GM19372 (cell line): Measurements from ENCODE around the gene CDK5R2.
A peak's percentile ranks its signal among the peaks of the same experiment; 100 is the strongest.

Source experiments
- ATAC-seq: cut with Tn5 transposase; IDR thresholded peaks from one replicate; pipeline ENCODE4 v1.9.1; 2021; ENCODE audit warnings: mild to moderate bottlenecking, low read depth, moderate library complexity; ENCODE audit not compliant: unreplicated experiment

CDK5R2 gene

DNA sequence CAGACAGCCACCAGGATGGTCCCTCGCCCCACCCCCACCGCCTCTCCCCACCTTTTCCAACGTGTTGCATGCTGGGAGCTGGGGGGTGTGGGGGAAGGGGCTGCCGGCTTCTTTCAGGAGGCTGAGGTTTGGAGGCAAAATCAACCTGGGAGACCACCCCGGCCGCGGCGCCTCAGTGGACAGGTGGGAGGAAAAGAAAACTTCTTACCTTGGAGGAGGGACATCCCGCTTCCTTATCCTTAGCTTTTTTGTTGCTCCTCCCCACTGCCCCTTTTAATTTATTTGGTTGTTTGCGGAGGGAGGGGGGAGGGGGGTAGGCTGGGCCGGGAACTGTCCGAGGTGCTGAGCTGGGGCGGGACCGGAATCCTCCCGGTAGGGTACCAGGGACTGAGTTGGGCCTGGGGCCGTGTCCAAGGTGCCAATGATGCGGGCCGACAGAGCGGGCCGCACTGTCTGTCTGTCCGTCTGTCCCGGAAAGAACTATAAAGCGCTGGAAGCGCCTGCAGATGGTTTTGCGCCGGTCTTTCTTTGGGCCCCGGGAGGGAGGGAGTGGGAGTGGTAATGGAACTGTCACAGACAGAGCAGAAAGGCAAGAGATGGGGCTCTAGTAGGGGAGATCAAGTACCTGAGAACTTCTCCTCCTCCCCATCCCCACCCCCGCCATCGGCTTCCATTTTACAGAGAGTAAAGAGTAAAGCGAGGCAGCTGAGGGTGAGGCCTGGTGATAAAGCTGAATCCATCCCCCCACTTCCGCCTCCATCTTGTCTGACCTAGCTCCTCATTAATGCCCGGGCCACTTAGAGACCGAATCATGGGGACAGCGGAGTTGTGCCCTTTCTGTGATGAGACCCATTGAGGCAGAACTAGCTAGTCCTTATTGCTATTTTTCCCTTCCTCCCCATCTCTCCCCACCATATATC, 2.4 kb downstream of the CDK5R2 start:
- no peak for ATAC-seq

DNA sequence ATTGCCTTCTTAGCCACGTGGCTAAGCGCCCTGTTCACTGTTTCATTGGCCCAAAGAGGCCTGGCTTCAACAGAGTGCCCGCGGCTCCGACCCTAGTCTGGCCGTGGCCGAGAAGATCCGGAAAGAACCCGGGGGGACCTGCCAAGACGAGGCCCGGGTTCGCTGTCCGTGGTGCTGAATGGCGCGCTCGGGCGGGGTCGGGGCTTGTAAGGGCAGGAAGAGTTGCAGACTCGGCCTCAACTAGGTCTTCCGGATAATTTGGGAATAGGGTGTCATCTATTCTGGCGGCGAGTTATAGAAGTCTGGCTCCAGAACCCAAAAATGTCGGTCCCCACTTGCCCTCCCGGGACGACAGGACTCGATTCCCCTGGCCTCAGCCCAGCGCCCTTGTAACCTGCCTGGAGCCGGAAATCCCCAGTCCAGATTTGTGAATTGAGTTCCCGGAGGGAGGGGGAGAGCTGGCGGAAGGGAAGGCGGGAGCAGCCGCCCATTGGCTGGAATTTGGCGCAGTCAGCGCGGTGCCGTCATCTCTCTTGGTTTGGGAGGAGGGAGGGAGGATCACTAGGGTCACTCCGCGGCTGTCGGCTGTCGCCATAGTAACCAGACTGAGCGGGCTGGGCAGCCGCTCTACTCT, 3.5 kb downstream of the CDK5R2 start:
- no peak for ATAC-seq

DNA sequence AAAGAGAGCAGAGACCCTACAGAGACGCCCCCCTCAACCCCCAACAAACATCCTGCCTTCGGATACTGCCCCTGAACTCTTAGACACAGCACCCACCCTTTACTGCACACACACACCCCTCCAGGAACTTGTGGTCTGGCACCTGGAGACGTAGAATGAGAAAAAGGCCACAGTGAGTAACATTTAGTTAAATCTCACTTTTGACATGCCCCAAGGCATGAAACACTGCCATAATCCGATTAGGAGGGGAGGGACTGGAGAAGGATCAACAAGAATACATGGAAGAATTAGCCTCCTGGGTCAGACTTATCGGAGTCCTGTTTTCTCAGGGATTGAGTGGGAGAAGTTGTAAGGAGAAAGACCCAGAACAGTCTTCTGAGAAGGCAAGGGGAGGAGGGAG, 4.1 kb downstream of the CDK5R2 start:
- no peak for ATAC-seq

DNA sequence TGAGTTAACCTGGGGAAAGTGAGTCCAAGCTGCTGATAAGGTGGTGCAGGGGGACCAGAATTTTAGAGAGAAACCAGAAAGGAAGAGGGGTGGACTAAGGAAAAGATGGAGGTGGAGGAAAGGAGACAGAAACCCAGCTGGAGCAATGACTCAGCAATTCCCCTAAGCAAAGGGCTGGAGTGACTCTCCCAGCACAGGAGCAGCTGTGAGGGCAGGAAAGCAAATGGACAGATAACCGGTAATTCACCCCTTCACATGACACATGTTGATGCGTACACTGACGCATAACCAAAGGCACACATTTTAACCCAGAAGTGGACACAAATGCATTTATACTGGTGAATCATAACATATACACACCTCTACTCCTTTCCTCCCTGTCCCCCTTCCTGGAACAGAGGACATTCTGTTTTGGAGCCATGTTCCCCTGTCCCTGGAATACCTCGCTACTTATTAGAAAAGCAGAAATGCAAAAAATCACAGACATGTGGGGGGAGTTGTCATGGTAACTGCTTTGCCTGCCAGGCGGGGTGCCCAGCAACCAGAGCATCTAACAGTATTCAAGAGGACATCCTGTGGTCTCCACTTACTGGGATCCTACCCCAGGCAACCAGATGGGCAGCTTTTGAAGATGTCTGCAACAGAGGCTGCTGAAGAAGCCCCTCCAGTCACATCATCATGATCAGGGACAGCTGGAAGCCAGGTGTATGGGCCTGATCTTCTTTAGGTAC, 4.7 kb downstream of the CDK5R2 start:
- ATAC-seq, result no peak

DNA sequence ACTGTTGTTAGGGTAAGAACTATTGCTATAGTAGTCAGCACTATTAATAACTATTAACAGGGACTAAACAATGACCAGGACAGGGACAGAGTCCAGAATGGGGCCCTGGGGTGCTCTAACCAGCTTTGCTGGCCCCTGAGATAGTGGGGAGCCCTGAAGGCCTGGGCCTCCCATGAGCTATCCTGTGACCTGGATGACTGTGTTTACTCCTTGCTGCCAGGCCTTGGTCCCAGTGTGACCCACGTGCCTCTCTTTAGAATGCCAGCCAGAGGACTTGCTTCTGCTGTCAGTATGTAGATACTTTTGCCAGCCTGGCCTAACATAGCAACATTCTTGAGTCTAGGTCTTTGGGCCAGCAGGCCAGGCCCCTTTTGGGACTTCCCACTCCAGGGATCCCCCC, 11.4 kb downstream of the CDK5R2 start:
- no peak for ATAC-seq

DNA sequence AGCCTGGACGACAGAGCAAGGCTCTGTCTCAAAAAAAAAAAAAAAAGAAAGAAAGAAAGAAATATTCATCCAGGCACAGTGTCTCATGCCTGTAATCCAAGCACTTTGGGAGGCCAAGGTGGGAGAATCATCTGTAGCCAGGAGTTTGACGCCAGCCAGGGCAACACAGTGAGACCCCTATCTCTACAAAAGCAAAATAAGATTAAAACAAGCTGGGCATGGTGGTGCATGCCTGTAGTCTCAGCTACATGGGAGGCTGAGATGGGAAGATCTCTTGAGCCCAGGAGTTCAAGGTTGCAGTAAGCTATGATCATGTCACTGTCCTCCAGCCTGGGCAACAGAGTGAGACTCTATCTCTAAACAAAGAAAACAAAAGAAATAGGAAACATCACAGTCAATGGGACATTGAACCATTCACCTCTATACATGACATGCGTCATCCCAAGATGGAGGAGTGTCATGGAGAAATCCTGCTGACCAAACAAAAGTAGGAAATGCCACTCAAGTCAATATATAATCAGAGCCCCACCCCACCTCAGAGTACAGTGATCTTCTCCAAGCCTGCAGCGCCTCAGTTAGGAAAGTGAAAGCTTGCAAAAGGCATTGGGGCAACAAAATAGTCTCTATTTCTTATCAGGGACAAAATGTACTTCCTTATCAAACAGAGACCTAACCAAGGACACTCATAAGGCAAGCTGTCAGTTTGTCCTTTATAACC, 15.8 kb downstream of the CDK5R2 start:
- no peak for ATAC-seq

DNA sequence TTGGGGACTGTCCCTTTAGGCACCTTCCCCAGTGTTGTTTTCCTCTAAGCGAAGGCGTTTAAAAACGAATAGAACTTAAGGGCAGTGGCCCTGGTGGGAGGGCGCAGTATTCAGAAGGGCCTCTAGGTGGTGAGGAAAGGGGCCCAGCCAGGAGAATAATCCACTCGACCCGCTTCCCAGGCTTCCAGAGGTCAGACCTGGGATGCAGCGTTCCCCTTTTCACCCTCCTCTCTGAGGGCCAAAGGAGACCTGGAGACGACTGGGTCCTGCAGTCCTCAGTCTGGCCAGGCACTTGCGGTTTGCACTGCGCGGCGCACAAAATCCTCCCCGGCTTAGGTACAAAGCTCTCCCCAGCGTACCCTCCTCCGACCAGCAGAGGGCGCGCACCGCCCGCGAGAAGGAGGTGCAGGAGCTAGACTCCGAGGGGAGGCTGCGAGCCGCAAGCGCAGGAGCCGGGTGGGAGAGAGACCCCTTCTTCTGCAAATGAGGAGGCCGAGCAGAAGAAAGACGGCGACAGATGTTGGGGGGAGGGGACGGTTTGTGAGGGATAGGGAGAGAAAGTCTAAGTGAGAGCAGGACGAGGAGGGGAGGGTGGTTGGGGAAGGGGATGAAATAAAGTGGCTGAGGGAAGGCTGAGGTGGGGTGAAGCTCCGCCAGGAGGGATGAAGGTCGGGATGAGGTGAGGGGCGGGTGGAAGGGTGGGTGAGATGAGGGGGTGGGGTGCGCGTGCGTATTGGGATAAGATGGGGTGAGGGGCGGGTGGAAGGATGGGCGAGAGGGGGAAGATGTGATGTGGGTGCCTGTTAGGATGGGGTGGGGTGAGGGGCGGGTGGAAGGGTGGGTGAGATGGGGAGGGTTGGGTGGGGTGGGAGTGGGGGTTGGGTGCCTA, 20.6 kb downstream of the CDK5R2 start:
- peak; percentile 86 for ATAC-seq

DNA sequence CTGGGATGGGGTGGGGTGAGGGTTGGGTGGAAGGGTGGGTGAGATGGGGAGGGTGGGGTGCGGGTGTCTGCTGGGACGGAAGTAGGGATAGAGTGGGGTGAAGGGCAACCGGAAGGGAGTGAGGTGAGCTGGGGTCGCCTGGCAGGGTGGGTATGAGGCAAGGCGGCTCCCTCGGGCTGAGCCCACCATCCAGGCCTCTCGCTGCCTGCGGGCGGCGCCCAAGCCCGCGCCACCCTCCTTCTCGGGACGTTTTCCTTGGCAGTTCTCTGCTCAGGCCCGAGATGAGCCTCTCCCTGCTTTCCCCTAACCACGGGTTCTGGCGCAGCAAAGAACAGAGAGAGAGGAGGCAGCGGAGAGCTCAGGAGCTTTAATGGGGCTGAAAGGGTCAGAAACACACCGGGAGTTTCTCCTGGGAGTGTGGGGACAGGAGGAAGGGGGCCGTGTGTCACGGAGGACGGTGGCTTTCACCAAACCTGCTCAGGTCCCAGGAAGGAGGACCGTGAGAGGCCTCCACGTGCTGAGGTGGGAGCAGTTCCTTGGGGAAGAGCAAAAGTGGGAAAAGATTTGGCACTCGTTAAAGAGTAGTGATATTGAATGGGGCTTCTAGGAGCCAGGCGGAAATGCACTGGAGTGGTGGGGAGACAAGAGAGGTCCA, 21.4 kb downstream of the CDK5R2 start:
- no peak for ATAC-seq

DNA sequence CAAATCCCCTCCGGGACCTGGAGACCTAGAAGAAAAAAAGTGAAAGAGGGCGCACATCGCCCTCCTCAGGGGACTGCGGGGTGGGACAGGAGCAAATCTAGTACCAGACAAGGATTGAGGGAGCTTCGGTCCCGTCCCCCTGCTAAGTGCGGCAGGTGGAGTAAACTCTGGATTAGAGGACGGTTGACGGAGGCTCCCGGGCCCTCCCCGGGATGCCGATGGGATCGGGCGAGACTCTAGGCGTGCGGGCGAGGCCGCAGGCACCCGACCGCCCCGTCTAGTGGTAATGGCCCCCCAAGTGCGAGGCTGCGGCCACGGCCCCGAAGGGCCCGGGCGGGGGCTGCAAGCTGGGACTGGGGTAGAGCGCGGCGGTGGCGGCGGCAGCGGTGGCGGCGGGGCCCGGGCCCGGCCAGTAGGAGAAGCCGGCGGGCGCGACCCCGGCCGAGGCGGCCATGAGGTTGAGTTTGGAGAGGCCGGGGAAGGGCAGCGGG, 22.0 kb downstream of the CDK5R2 start:
- ATAC-seq, result no peak

DNA sequence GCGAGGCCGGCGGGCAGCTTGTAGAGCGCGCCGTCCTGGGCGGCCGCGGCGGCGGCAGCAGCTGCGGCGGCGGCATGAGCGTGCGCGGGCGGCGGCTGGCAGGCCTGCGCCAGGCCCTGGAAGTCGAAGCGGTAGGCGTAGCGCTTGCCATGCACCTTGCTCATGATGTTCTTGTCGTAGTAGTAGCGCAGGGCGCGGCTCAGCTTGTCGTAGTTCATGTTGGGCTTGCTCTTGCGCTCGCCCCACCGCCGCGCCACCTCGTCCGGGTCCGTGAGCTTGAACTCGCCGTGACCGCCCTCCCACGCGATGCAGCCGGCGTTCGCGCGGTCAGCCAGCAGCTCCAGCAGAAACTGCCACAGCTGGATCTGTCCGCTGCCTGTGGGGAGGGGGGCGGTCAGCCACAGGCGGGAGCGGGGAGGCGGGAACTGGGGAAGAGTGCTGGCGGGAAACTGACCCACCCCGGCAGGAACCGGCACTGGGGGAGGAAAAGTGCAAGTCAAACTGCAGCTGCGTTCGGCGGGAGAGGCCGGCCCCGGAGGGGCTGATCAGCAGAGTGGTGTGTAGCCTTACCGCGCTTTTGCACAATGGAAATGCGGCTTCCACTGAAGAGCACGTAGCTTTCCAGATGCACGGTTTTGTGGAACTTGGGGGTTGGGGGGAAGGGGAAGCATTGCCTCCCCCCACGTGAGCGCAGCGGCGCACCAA, 22.6 kb downstream of the CDK5R2 start:
- no peak for ATAC-seq

DNA sequence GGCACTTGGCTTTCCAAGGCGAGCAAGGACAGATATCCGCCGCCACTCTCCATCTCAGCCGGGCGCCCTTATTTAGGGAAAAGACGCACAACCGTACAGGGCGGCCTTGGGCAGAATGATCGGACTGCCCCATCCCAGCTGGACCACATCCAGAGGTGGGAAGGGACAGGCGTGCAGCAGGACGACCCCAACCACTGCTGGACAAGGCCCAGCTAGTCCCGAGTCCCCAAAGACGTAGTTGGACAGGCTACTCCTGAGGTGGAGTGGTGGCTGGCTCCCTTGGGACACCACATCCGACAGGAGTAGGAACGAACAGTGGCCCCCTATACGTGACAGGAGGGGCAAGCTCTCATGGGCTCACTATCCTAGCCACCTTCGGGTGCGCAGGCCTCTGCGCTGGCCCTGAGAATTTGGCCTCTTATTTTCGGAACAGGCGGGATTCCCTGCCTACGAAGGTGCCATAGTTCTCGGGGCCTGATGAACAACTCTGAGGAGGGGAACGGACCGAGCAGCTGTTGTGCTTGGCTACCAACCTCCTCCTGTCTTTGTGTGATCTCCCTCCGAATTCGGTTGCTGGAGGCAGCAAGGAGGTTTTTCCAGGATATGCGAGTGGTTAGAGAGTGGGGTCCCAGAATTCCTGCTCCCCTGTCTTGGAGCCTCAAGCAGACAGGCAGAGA, 23.3 kb downstream of the CDK5R2 start:
- ATAC-seq, result no peak

DNA sequence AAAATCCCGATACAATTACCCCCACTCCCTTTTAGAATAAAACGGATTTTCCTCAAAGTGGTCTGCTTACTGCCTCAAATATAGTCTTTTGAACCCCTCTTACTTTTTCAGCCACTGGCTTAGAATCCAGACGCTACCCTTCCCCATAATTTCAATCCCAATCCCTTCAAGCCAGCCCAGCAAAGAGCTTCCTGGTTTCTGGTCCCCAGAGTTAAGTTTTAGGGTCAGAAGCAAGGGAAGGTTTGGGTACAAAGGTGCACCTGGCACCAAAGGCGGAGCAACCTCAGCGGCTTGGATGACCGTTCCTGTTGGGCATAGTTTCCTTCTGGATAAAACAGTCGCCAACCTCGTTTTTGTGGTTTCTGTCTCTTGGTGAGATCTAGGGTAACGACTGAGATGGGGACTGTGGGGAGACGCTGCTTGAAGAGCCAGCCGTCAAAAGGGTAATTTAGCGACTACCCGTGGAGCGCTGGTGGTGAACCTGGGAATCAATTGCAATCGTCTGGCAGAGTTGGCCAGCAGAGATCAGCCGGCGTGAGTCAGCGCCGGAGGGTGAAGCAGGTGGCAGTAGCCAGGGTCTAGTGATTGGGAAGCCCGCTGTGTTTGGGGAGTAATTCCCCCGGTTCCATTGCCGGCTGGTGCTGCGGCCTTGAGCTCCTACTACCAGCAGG, 23.9 kb downstream of the CDK5R2 start:
- no peak for ATAC-seq

DNA sequence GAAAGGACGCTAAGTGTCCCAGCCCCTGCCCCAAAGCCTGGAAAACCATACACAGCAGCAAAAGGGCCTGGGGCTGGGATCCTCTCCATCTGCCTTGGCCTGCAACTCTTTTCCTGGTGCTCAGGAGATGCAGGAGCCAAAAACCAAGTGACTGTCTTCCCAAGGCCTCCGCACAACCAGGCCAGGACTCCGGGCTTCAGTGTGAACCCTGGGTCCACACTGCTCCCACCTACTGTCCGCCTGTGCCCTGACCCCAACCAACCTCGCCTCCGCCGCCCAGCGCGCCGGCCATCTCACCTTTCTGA, 24.4 kb downstream of the CDK5R2 start:
- ATAC-seq, result no peak

DNA sequence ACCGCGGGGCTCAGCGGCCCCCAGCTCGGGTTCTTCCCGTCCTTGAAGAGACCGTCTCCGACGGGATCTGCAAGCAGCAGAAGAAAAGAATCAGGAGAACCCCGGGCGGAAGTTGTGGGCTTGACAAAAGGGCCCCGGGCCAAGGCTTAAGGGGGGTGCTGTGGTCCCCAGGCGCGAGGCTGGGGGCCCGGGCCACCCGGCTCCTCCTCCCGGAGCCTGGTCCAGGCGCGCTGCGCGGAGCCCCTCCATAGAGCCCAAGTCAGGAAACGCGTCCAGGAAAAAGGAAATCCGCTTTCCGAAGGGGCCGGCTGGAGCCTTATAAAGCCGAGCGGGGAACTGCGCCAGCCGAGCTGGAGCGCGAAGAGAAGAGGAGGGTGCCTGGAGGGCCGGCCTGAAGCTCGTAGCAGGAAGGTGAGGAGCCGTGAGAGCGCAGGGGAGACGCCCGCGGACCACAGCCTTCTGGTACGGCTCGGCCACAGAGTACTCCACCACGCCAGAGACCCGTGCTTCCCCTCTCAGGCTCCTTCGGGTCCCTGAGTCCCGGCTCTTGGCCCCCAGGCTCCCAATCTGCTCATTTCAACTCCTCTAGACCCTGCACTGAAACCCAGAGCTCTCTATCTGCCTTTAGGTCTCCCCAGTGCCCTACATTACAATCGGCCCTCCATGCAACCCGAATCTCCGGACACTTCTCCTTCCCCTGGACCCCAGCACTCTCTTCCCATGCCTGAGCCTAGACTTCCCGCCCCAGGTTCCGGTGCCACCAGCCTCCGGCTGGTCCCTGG, 25.0 kb downstream of the CDK5R2 start:
- no peak for ATAC-seq

DNA sequence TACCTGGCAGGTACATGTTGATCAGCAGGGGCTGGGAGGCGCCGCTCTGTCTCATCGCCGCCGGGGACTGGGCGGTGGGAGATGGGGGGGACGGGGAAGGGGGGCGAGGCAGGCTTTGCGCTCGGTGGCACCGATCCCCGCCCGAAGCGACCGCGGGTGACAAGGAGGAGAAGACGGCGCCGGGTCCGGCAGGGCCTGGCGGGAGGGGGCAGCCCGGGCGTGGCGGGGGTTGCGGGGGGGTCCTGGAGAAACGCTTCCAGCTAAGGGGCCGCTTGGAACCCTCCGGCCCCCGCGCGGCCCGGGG, 25.5 kb downstream of the CDK5R2 start, which contains the start of gene FEV:
FEV (minus strand) TSS at position 164 of the 304 bp plus-strand sequence; CDS start at position 55, 109 bp downstream.
- no peak for ATAC-seq

DNA sequence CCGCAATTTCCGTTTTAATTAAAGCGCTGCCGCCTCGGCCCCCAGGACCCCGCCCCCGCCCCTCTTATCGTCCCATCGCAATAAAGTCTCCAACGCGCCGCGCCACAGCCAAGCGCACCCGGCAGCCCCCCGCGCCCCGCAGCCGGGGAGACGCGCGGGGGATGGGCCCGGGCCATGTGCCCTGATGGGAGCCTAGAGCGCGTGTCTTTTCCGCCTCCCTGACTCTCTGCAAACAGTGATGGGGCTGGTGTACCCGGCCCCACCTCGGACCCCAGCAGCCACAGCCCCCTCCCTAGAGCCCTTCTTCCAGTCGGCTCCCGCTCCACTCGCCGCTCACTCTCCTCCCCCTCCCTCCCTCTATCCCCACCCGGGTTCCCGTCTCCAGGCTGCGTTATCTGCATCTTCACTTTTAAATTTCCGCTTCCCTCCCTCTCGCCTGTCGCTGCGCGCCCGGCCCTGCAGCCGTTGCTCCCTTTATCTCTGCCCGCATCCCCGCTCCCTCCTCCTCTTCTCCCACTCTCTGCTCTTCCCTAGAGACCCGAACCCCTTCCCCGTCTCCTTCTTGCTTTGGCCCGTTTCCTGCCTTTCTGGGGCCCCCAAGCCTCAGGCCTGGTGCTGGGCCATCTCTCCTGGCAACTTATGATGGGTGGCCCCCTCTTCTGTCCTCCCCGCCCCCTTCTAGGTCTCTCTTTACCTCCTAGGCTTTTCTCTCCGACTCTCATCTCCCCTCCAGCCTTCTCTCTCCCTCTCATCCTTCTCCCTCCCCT, 26.0 kb downstream of the CDK5R2 start:
- ATAC-seq, result no peak
